Activated CD4-positive, CD25-positive, alpha-beta regulatory T cell (primary cell): Measurements from ENCODE around the gene PLA2G4D.
A peak's percentile ranks its signal among the peaks of the same experiment; 100 is the strongest.

Source experiments
- DNase-seq, 4 experiments: peaks; one replicate each; lab custom pipeline; 2025; lab: John Stamatoyannopoulos, UW

Gene PLA2G4D

GRCh38 chr15:42071717-42072116, 22.6 kb downstream of the PLA2G4D start:
- no peak for DNase-seq

DNA sequence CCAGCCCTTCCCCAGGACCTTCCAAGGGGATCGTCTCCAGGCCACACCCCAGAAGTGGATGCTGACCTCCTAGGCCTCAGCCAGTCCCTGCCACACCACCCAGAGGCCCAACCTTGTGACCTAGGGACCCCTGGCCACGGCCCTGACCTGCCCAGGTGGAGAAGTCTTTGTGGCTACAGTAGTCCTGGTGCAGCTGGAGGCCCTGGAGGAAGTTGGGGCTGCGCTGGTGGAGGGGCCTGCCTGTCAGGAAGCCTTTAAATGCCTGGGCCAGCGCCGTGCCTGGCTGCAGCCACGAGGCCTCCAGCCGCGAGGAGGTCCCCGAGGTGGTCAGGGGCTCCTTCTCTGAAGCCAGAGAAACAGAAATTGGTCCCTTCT, 23.4 kb downstream of the PLA2G4D start:
- no peak for DNase-seq

- DNase-seq, result no peak
Measured at GRCh38 chr15:42070279-42070975, 23.9 kb downstream of the PLA2G4D start.

- DNase-seq, result no peak
Measured at GRCh38 chr15:42069496-42070278, 24.7 kb downstream of the PLA2G4D start.

DNA sequence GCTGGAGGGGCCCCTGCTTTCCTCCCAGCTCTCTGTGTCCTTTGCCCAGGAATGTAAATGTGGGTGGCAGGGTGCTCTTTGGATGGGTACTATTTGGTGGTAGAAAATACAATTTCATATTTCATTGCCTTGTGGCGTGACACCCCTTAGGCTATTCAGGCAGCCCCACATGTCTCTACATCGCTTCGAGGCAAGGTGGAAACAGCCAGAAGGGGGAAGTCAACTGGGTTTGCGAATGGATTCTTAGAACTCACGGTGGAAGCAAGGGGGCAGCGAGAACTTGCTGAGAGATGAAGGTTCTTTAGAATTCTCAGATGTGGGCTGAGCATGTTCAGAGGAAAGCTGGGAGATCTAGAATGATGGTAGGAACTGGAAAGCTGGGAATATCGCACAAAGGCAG, 25.3 kb downstream of the PLA2G4D start:
- DNase-seq, result no peak

DNA sequence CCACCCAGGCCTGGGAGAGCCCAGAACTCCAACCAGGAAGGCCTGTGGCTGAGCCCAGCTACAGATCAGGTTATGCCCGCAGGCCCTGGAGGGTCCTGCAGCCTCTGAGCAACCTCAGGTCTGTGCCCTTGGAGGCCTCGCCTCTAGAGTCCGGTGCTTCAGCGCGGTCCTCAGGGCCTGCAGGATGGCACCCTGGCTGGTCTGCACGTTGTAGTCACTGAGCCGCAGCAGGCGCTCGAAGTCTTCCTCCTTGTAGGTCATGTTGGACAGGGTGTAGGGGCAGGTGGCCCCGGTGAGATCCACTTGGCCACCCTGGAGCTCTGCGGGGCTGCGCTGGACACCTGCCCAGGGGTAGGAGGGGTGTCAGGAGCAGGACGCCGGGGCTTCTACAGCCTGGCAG, 25.8 kb downstream of the PLA2G4D start:
- no peak for DNase-seq

DNA sequence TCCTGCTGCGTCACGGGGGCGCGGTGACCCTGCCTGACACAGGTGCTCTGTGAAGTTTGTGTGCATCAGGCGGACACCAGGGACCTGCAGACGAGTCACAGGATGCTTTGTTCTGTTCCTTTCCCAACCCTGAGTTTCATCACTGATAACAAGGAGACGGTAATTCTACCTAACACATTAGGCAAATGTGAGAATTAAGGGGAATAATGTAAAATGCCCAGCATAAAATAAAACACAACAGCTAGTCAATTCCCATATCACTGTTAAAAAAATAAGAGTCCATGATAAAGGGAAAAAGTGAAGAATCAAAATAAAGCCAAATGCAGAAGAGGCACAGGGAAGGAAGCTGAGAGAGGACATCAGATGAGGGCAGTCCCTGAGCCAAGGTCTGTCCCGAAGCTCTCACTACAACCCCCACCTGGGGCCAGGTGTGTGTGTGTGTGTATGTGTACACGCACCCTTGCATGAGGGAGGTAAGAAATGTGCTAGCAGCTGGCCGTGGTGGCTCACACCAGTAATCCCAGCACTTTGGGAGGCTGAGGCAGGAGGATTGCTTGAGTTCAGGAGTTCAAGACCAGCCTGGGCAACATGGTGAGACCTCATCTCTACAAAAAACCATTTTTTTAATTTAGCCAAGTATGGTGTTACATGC, 27.5 kb downstream of the PLA2G4D start:
- DNase-seq, result no peak

DNA sequence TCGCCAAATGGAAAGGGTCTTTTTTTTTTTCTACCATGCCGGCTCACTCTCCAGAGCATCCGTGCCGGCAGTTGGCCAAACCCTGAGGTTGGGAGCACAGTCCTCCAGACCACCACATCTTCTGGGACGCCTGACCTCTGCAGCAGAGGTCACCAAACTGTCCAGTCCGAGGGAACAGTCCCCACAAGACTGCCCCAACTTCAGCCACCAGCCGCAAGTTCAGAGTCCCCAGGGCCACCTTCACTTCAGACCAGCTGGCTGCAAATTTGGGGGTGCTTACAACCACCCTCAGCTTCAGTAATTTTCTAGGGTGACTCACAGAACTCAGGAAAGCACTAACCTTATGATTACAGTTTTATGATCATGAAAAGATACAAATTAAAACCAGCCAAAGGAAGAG, 28.9 kb downstream of the PLA2G4D start:
- no peak for DNase-seq

DNA sequence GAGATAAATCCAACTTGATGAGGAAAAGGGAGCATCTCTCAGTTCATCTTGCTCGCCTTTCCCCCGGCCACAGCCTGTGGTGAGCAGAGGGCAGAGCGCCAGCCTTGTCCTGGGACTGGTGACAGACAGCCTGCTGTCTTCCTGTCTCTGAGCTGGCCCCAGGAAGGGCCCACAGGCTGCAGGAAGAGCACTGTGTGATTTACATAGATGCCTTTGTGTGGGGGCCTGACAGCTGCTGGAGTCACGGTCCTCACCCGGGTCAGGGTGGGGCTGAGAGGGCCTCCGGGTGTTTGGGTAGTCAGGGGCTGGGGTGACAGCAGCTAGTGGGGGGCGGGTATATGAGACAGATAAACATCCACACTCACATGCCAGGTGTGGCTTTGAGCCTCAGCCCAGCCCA, 29.3 kb downstream of the PLA2G4D start:
- no peak for DNase-seq

GRCh38 chr15:42064271-42064670, 30.1 kb downstream of the PLA2G4D start:
- no peak for DNase-seq

DNA sequence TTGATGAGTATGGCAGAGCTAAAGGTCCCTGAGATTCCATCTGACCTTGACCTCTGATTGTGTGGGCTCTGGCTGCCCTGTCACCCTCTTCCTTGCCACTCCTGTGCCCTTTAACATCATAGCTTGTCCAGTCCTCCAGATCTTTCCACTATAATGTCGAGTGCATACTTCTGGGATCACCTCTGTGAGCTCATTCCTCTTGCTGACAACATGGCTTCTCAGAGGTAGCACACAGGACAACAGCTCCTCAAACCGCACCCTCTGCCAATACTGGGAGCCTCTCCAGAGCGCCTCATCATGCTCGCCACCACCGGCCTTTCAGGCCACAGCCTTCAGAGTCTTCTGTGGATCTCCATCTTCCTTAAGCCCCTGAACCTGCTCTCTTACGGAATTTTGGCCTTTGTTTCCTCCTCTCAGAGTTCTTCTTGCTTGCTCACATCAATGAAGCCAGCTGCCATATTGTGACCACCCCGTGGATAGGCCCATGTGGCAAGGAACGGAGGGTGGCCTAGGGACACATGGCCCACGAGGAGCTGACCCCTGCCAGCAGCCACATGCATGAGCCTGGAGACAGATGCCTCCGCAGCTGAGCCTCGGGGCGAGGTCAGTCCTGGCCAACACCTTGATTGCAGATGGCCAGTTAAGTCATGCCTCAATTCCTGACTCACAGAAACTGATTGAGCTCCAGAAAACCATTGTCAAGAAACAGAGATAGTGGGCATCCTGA, 31.1 kb downstream of the PLA2G4D start:
- no peak for DNase-seq

DNA sequence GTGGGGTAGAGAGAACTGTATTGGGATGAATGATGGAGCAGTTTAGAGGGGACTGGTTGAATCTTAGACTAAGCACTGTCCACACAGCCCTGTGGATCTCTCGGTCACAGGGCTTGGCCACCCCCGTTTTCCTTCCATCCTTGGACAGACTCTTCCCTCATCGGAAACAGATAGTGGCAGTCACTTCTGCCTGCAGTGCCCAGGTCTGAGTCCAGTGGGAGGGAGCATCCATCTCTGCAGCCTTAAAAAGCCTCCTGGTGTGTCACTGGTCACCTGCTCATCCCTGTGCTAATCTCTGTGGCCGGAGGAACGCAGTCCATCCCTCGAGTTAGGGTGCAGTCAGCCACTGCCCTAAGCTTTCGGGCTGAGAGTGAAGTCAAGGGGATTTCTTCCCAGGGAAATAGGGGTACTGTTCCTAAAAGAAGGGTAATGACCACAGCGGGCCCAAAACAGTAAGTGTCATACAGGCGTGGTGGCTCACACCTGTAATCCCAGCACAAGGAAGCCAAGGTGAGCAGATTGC, 32.0 kb downstream of the PLA2G4D start:
- no peak for DNase-seq

DNA sequence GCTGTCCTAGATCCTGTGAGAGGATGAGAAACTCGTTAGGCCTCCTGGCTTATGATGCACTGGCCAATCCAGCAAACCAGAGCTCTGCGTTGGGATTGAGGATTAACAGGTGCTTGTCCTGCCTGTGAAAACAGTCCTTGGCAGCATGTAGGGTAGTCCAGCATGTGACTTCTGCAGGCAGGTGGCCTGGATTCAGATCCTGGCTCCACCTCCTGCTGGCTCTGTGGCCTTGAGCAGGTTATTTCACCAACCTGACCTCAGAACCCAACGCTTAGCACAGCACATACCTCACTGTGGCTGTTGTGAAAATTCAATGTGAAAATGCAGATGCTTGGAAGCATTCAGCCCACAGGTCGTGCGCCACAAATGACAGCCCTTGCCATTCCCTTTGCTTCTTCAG, 33.6 kb downstream of the PLA2G4D start:
- DNase-seq, result no peak

- DNase-seq, result no peak
Measured at GRCh38 chr15:42060477-42060763, 33.9 kb downstream of the PLA2G4D start.

GRCh38 chr15:42059661-42060476, 34.5 kb downstream of the PLA2G4D start:
- DNase-seq, result peak; percentile 28 to 77 (median 52)

DNA sequence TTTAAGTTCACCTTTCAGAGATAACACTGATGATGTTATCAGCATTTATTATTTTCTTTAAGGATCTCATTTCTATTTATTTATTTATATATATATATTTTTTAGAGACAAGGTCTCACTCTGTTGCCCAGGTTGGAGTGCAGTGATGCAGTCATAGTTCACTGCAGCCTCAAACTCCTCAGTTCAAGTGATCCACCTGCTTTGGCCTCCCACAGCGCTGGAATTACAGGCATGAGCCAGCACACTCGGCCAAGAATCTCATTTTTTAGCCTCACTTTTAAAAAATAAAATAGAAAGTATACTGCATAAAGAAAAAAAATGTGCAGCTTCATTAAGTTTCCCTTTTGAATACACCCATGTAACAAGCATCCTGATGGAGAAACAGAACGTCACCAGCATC, 35.6 kb downstream of the PLA2G4D start:
- DNase-seq, result no peak

GRCh38 chr15:42057799-42058646, 36.3 kb downstream of the PLA2G4D start:
- no peak for DNase-seq

DNA sequence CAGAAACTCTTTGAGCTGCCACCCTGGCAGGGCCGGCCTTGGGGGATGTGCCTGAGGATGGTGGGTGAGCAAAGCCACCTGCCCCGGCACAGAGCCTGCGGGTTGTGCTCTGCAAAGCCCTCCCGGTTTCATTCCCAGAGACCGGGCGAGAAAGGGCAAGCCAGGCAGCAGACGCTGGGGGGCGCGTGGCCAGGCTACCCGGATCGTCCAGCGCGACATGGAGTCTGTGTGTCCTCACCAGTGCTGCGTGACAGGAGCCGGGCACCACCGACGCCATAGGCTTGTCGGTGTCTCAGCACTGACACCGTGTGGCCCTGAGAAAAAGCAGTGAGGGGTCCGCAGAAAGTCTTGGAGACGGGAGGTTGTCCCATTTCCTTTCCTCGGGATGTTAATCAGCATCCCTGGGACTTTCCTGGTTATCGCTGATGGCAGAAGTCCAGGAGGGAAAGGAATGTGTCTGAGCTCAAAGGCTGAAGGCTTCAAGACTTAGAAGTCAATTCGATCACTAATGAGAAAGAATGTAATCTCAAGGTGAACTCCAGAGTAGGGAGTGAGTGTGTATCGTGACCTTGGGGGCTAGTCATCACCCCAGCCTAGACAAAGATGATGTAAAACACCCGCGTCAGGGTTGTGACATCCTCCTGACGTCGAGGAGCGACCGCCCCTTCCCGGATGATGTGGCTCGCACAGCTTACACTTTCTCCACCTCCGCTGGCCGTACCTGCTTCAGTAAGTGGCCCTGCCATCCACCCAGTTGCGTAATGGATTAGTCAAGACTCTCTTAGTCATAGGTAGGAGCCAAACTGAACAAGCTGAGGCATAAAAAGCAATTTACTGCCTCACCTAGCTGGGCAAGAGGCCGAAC, 37.2 kb downstream of the PLA2G4D start:
- peak in 2 of 4 experiments; percentile 15 to 16 for DNase-seq

GRCh38 chr15:42053914-42054313, 40.4 kb downstream of the PLA2G4D start:
- DNase-seq, result no peak

DNA sequence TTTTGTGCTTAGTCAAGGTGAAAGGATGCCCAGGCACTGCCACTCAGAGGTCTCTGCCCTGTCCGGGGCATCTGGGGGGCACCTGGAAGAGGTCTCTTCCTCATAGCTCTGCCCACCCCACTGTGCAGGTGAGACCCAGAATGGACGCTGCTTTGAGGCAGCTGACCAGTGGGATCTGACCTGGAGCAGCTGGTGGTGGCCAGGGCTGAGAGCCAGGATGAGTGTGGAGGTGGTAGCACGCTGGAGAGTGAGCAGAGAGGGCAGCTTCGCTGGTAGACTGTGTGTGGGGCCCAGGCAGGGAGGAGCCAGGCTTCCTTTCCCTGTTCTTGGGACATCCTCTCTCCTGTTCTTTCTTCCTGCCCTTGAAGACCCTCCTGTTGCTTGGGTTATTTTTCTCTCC, 41.4 kb downstream of the PLA2G4D start:
- no peak for DNase-seq
